GM13976 (cell line): Measurements from ENCODE around the gene SLC22A23.

Experiments
- DNase-seq: peaks from one replicate; pipeline ENCODE4 v3.0.0; 2012; ENCODE audit warnings: low spot score
- CTCF ChIP-seq: IDR thresholded peaks from 2 replicates; pipeline ENCODE4 v1.5.1; 2012; ENCODE audit warnings: borderline replicate concordance, mild to moderate bottlenecking; ENCODE audit not compliant: insufficient read depth; ENCODE audit errors: extremely low read depth, missing control alignments, control extremely low read depth
- in situ Hi-C: fragments of 300-500 bp; cut with MboI; formaldehyde crosslinking; loops from one replicate; pipeline ENCODE4 v1.12.0; 2022; ENCODE audit warnings: low sequenced_read_pairs, mixed read lengths, inconsistent platforms; ENCODE audit not compliant: unreplicated experiment

Gene SLC22A23

GRCh38 chr6:3288711-3289663, 167.9 kb downstream of the SLC22A23 start:
- DNase-seq = no peak
- TF ChIP-seq CTCF = no peak
- in situ Hi-C loops = loop anchor here (25.0 kb wide), 2 partner anchors 173 to 698 kb away; partner anchors contain the start of gene SLC22A23

- in situ Hi-C loops = loop anchor here (25.0 kb wide), 2 partner anchors 174 to 699 kb away; partner anchors contain the start of gene SLC22A23
- DNase-seq = no peak
- no peak for TF ChIP-seq CTCF
These were observed 168.7 kb downstream of the SLC22A23 start for GRCh38 chr6:3287976-3288707.

GRCh38 chr6:3287308-3287707, 169.5 kb downstream of the SLC22A23 start:
- DNase-seq = no peak
- in situ Hi-C loops = loop anchor here (25.0 kb wide), 2 partner anchors 175 to 700 kb away; partner anchors contain the start of gene SLC22A23

GRCh38 chr6:3286641-3287171, 170.1 kb downstream of the SLC22A23 start:
- no peak for DNase-seq
- in situ Hi-C loops = loop anchor here (25.0 kb wide), 2 partner anchors 176 to 701 kb away; partner anchors contain the start of gene SLC22A23
- no peak for TF ChIP-seq CTCF

More at GRCh38 chr6:3287308-3287707, 169.5 kb downstream of the SLC22A23 start:
- no peak for TF ChIP-seq CTCF

GRCh38 chr6:3285732-3286131, 171.1 kb downstream of the SLC22A23 start:
- in situ Hi-C loops = loop anchor here (25.0 kb wide), 2 partner anchors 177 to 702 kb away; partner anchors contain the start of gene SLC22A23

More at GRCh38 chr6:3285732-3286131, 171.1 kb downstream of the SLC22A23 start:
- no peak for TF ChIP-seq CTCF
- no peak for DNase-seq
